ENCODE data around the gene SCAPER.

SCAPER gene

GRCh38 chr15:76339305-76340197 is 565.6 kb downstream of the SCAPER start:
- DNase-seq (ENCODE audit: low read depth in 2 of 2) = no peak

- no peak for DNase-seq (ENCODE audit: low read depth in 2 of 2)
These were observed 566.4 kb downstream of the SCAPER start for GRCh38 chr15:76338486-76339304.

GRCh38 chr15:76337696-76338485 is 567.2 kb downstream of the SCAPER start:
- DNase-seq (ENCODE audit: low read depth in 2 of 2) = no peak

- no peak for DNase-seq (ENCODE audit: low read depth in 2 of 2)
These were observed 568.0 kb downstream of the SCAPER start for GRCh38 chr15:76337059-76337695.

DNA sequence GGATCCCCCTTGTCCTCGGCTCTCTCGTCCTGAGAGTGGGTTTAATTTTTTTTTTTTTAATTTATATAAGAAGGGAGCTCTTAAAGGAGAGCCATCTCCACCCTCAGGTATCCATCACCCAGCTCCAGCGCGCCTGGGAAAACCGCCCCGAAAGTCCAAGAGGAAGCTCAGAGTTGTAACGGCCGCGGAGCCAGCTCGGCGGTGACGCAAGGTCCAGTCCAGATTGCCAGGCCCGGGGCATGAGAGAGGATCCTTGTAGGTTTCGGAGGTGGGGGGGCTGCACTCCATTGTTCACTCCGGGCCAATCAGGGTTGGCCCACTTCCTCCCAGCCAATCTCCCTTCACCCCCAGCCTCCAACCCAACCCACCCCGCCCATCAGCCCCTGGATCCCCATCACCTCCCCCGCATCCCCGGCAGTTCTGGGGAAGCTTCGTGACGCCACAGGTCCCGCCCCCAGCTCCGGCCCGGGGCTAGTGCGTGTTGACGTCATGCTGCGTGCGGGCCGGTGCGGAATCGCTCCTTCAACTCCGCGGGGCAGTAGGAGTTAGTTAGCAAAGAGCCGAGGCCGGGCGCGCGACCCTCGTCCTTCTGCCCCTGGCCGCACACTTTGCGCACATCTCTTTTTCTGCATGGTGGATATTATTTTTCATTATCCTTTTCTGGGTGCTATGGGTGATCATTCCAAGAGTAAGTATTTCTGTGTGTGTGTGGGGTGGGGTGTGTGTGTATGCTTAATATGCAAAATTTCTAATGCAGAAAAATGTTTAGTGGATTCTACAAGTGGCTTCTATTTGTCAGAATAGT is 568.7 kb downstream of the SCAPER start, which contains the start of gene ISL2:
TSS of gene ISL2 (plus strand) at position 520 of the 805 bp plus-strand sequence. CDS start at position 631, 111 bp downstream.
- DNase-seq (ENCODE audit: low read depth in 2 of 2) = peak in 1 of 2 donors; percentile 47

- DNase-seq (ENCODE audit: low read depth in 2 of 2) = no peak
These were observed 569.6 kb downstream of the SCAPER start for GRCh38 chr15:76335307-76336253.

GRCh38 chr15:76334438-76335306 is 570.5 kb downstream of the SCAPER start:
- DNase-seq (ENCODE audit: low read depth in 2 of 2) = no peak

GRCh38 chr15:76333720-76334437 is 571.3 kb downstream of the SCAPER start:
- DNase-seq (ENCODE audit: low read depth in 2 of 2) = no peak

- no peak for DNase-seq (ENCODE audit: low read depth in 2 of 2)
These were observed 571.8 kb downstream of the SCAPER start for GRCh38 chr15:76333309-76333708.

DNA sequence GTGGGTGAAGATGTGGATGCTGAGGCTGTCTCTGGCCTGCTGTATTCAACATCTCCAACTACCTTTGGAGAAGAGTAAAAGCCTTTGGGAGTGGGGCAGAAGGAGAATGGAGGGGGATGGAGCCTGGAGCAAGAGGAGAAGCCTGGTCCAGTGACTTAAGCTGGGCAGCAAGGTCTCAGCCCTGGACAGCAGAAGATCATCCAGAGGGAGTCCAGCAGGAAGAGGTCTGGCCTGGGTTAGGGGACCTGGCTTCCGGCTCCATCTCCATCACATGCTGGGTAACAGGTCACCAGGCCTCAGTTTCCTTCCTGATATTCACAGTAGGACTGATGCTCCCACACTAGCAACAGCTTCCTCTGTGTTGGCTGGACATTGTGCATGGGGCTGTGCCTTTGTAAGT is 572.3 kb downstream of the SCAPER start:
- DNase-seq (ENCODE audit: low read depth in 2 of 2) = no peak

- no peak for DNase-seq (ENCODE audit: low read depth in 2 of 2)
These were observed 575.0 kb downstream of the SCAPER start for GRCh38 chr15:76330080-76330680.

- no peak for DNase-seq (ENCODE audit: low read depth in 2 of 2)
These were observed 576.2 kb downstream of the SCAPER start for GRCh38 chr15:76328958-76329357.

GRCh38 chr15:76328106-76328696 is 576.9 kb downstream of the SCAPER start:
- no peak for DNase-seq (ENCODE audit: low read depth in 2 of 2)

GRCh38 chr15:76327191-76328105 is 577.7 kb downstream of the SCAPER start:
- no peak for DNase-seq (ENCODE audit: low read depth in 2 of 2)

GRCh38 chr15:76325704-76326103 is 579.4 kb downstream of the SCAPER start:
- DNase-seq (ENCODE audit: low read depth in 2 of 2) = no peak

DNA sequence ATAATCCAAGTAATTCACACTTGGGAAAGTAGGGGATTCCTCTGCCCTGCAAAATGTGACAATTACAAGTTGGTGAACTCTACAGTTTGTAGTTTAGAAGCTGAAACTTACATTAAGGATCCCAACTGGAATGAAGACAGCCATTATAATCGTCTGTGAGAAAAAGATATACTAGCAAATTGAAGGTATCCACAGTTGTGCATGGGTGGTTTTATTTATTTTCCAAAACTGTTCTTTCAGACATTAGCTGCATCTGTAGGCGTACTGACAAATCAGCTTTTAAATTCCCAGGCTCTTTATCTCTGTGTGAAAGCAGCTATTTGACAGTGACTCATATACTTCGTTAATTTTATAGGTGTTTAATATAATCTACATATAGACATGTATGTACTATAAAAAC is 581.1 kb downstream of the SCAPER start:
- DNase-seq (ENCODE audit: low read depth in 2 of 2) = no peak

Data from activated CD8-positive, alpha-beta memory T cell treated with anti-CD3 and anti-CD28 coated beads for 4 hours (primary cell).